Muscle layer of colon (tissue), 2 donors: ENCODE measurements around the gene CLBA1.

Experiments
- H3K27ac ChIP-seq: one replicate; pipeline ENCODE4 v1.7.0; 2013; ENCODE audit warnings: low read depth, mild to moderate bottlenecking, low read length, moderate library complexity
- H3K27me3 ChIP-seq, 2 donors: one replicate each; pipeline ENCODE4 v1.7.0; 2013; ENCODE audit warnings: low read length in 2 of 2, mild to moderate bottlenecking in 2 of 2; ENCODE audit not compliant: insufficient read depth in 2 of 2, control insufficient read depth in 1 of 2
- H3K36me3 ChIP-seq: one replicate; pipeline ENCODE4 v1.7.0; 2013; ENCODE audit warnings: mild to moderate bottlenecking, low read length; ENCODE audit not compliant: insufficient read depth
- H3K4me1 ChIP-seq: one replicate; pipeline ENCODE4 v1.7.0; 2013; ENCODE audit warnings: mild to moderate bottlenecking, low read length; ENCODE audit not compliant: insufficient read depth
- H3K4me3 ChIP-seq, 2 donors: one replicate each; pipeline ENCODE4 v1.7.0; 2013; ENCODE audit warnings: low read length in 2 of 2, low read depth in 1 of 2, mild to moderate bottlenecking in 1 of 2, moderate library complexity in 1 of 2
- H3K9ac ChIP-seq: one replicate; pipeline ENCODE4 v1.7.0; 2013; ENCODE audit warnings: low read length
- H3K9me3 ChIP-seq: one replicate; pipeline ENCODE4 v1.7.0; 2013; ENCODE audit warnings: mild to moderate bottlenecking, low read length
- donor health status: abdominal sarcoma.
- donor health status: Adenocarcinoma of cecum.

The CLBA1 gene

DNA sequence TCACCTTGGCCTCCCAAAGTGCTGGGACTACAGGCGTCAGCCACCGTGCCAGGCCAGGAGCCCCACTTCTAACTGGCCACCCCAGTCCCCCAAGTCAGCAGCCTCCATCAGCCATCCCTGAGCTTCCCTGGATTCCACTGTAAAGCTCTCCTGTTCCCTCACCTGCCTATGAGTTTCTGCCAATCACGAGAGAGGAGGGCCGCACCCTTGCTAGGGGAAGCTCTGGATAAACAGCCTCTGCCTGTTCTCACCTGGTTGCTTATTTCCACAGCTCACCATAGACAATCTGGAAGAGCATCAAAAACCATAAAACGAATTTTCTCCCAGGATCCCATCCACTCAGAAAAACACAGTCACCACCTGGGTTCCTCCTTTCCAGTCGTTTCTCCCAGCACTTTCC lies 30.3 kb downstream of the CLBA1 start:
- no peak overlapping the region for H3K27ac ChIP-seq
- H3K4me1 ChIP-seq = peaks cover 27% of the 10 kb centered on the region
- H3K27me3 ChIP-seq = no peaks in the 10 kb centered on the region
- H3K9me3 ChIP-seq = no peaks in the 10 kb centered on the region
- H3K4me3 ChIP-seq = no peak overlapping the region
- no peaks in the 10 kb centered on the region for H3K36me3 ChIP-seq
- no peak overlapping the region for H3K9ac ChIP-seq

DNA sequence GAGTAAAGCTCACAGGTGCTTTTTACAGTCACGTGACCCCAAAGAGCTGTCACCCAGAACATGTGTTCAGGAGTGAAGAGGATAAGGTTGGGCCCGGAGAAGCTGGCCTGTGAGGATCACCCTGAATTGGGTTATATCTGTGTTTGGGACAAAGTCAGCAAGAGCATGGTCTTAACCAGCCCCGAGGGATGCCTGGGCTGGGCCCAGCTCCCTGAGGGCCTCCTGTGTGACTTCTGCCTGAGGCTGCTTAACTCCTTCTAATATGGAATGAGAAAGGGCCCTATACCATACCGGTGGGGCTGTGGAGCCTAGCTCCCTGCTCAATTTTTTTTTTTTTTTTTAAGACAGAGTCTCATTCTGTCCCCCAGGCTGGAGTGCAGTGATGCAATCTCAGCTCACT lies 32.8 kb downstream of the CLBA1 start:
- no peaks in the 10 kb centered on the region for H3K9me3 ChIP-seq
- H3K27me3 ChIP-seq = no peaks in the 10 kb centered on the region
- no peaks in the 10 kb centered on the region for H3K36me3 ChIP-seq
- no peak overlapping the region for H3K9ac ChIP-seq
- peaks cover 23% of the 10 kb centered on the region for H3K4me1 ChIP-seq
- H3K27ac ChIP-seq = no peak overlapping the region
- no peak overlapping the region for H3K4me3 ChIP-seq

DNA sequence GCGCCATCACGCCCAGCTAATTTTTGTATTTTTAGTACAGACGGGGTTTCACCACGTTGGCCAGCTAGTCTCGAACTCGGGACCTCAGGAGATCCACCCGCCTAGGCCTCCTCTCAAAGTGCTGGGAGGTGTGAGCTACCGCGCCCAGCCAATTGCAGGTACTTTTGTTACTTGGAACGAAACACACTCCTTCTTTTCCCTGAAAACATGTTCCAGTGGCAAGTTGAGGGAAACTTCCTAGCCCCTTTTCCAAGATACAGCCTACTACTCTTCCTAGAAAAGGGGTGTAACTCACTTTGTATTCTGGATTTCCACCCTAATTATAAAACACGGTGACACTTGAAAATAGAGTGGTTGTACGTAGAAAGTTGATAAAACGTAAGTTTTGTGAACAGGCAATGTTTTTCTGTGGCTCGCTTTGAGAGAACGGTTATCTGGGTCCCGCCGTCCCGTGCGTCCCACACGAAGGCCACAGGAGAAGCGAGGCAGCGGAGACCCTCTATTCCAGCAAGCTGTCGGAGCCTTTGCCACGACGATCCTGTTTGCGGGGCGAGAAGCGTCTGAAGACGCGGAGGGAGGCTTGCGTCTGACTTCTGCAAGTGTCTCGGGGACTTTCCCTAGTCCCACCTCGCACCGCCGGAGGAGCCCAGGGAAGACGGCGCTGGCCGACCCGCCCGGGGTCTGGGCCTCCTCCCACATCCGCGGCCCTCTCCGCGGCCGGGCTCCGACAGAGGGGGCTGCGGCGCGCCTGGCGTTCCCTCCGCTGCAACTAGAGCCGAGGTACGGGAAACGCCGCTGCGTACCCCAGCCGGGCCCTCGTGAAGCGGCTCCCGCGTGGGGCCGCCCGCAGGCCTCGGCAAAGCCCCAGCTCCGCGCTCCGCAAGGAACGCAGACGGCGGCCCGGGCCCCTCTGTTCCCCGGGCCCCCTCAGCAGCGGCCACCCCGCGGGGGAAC lies 34.5 kb downstream of the CLBA1 start:
- Histone ChIP-seq H3K36me3 (no peaks in the 10 kb centered on the region), H3K4me3 (peak overlapping the region; percentile 66 to 75), H3K27me3 (no peaks in the 10 kb centered on the region), H3K4me1 (peaks cover 23% of the 10 kb centered on the region), H3K9me3 (no peaks in the 10 kb centered on the region), H3K9ac (peak overlapping the region; percentile 68), H3K27ac (peak overlapping the region; percentile 49)

DNA sequence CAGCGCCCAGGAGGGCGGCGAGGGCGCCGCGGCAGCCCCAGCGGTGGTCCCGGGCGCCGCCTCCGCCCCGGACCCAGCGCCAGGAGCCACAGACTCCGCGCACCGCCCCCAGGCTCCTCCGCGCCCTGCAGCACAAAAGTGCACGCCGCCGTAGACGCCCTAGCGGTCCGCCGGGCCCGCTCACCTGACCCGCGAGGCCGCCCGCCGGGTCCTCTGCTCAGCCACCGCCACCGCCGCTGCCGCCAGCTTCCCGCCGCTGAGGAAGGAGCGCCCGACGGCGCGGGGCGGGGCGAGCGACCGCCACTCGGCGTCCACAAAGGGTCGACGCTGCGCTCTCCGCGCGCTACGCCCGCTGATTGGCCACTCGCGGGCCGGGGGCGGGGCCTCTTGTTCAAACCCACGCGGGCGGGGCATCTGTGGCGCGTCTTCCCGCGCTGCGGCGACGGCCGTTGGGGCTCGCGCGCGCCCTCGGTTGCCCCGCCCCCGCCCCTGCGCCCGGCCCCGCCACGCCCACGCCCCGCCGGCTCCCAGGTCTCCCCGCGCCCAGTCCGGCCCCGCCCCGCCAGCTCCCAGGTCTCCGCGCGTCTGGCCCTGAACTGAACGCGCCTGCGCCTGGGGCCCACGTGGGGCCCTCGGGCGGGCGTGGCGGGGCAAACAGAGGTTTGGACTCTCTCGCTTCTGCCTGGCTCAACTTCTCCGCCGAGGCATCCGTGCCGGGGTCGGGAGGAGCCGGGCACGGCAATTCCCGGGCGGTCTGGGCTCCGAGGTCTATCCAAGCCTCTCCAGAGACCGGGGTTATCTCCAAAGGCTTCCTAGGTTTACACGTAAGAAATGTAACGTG lies 35.4 kb downstream of the CLBA1 start, which contains the start of gene CDCA4:
CDCA4 (minus strand) TSS at position 269 of the 841 bp plus-strand sequence. CDS start 9,154 bp downstream, outside the sequence.
- Histone ChIP-seq H3K9ac (peak within 1 kb of the TSS; percentile 85), H3K27ac (peak within 1 kb of the TSS; percentile 94), H3K36me3 (no peaks in the 10 kb centered on the region), H3K4me3 (peak within 1 kb of the TSS; percentile 75 to 92), H3K9me3 (no peaks in the 10 kb centered on the region), H3K4me1 (peaks cover 23% of the 10 kb centered on the region), H3K27me3 (no peaks in the 10 kb centered on the region)

DNA sequence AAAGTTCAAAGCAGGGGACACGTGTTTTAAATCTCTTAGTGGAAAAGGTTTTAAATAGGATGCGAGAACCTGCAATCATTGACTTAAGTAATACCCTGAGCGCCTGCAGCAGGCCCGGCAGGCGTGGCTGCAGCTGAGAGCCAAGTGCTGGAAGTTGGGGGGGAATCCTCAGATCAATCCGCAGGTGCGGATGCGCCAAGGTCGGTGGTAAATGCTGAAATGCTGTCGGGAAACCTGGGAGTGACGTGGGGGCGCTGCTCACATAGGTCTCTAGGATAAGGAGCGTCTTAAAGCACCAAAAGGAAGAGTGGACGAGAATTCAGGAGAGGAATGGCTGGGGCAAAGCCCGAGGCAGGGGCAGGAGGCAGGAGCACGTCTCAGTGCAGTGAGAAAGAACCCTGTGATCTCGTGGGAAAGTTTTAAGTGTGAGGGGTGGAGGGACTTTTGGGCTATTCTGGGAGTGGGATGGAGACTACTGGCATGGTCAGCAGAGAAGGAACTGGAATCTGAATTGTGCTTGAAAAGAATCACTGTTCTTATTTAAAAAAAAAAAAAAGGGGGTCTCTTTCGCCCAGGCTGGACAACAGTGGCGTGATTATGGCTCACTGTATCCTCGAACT lies 36.2 kb downstream of the CLBA1 start:
- peak overlapping the region; percentile 62 to 92 for H3K4me3 ChIP-seq
- no peaks in the 10 kb centered on the region for H3K36me3 ChIP-seq
- H3K27ac ChIP-seq = peak overlapping the region; percentile 94
- H3K27me3 ChIP-seq = no peaks in the 10 kb centered on the region
- peak overlapping the region; percentile 85 for H3K9ac ChIP-seq
- H3K4me1 ChIP-seq = peaks cover 23% of the 10 kb centered on the region
- H3K9me3 ChIP-seq = no peaks in the 10 kb centered on the region

DNA sequence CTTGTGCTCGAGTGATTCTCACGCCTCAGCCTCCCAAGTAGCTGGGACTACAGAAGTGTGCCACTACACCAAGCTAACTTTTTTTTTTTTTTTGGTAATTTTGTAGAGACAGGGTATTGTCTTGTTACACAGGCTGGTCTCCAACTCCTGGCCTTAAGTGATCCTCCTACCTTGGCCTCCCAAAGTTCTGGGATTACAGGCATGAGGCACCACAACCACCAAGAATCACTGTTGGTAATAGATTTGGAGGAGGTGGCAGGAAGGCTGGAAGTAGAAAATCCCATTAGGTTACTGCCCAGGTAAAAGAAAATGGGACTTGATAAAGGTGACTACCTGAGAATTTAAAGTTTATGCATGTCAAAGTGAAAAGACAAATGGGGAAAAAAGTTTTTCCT lies 36.7 kb downstream of the CLBA1 start:
- no peak overlapping the region for H3K27ac ChIP-seq
- H3K27me3 ChIP-seq = no peaks in the 10 kb centered on the region
- H3K9me3 ChIP-seq = no peaks in the 10 kb centered on the region
- no peak overlapping the region for H3K4me3 ChIP-seq
- H3K4me1 ChIP-seq = peaks cover 23% of the 10 kb centered on the region
- H3K9ac ChIP-seq = no peak overlapping the region
- H3K36me3 ChIP-seq = no peaks in the 10 kb centered on the region

DNA sequence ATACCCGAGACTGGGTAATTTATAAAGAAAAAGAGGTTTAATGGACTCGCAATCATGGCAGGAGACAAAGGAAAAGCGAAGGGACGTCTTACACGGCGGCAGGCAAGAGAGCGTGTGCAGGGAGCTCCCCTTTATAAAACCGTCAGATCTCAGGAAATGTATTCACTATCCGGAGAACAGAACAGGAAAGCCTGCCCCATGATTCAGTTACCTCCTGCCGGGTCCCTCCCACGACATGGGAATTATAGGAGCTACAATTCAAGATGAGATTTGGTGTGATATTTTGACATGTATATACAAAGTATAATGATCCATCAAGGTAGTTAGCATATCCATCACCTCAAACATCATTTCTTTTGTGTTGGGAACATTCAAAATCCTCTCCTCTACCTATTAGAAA lies 37.6 kb downstream of the CLBA1 start:
- Histone ChIP-seq H3K4me3 (no peak overlapping the region), H3K9ac (no peak overlapping the region), H3K27me3 (no peaks in the 10 kb centered on the region), H3K4me1 (peaks cover 23% of the 10 kb centered on the region), H3K9me3 (no peaks in the 10 kb centered on the region), H3K27ac (no peak overlapping the region), H3K36me3 (no peaks in the 10 kb centered on the region)

DNA sequence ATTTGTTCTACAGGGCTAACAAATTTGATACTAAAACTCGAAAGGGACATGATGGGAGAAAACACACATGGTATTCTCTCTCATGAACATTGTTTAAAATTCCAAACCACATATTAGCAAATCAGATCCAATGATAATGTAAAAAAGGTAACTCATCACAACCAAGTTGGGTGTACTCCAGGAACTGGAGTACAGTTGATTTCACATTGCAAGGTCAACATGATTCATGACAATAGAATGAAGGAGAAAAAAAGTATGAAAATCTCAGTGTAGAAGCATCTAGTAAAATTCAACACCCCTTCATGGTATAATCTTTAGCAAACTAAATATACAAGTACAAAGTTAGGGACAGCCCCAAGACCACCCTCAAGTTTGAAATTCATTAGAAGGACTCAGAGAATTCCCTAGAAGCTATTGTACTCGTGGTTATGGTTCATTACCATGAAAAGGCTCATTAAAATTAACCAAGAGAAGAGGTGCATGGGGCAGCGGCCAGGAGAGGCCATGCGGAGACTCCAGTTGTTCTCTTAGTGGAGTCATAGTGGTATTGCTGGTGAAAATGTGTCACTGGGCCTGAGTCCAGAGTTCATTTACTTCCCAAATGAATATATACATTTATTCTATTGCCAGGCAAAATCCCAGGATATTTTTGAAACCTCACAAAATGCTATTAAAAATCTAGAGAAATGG lies 38.3 kb downstream of the CLBA1 start:
- Histone ChIP-seq H3K9me3 (no peaks in the 10 kb centered on the region), H3K27ac (no peak overlapping the region), H3K36me3 (no peaks in the 10 kb centered on the region), H3K4me1 (peaks cover 22% of the 10 kb centered on the region), H3K4me3 (no peak overlapping the region), H3K27me3 (no peaks in the 10 kb centered on the region), H3K9ac (no peak overlapping the region)

DNA sequence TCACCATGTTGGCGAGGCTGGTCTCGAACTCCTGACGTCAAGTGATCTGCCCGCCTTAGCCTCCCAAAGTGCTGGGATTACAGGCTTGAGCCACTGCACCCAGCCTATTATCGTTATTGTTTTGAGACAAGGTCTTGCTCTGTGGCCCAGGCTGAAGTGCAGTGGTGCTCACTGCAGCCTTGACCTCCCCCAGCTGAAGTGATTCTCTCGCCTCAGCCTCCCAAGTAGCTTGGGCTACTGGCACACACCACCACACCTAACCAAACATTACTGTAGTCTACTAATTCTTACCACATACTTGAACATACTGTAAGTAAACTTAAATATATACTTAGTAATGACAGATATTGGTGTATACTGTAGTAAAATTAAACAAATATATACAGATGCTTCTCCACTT lies 39.8 kb downstream of the CLBA1 start:
- Histone ChIP-seq H3K27me3 (no peaks in the 10 kb centered on the region), H3K4me3 (no peak overlapping the region), H3K9me3 (no peaks in the 10 kb centered on the region), H3K9ac (no peak overlapping the region), H3K36me3 (no peaks in the 10 kb centered on the region), H3K4me1 (peaks cover 10% of the 10 kb centered on the region), H3K27ac (no peak overlapping the region)

DNA sequence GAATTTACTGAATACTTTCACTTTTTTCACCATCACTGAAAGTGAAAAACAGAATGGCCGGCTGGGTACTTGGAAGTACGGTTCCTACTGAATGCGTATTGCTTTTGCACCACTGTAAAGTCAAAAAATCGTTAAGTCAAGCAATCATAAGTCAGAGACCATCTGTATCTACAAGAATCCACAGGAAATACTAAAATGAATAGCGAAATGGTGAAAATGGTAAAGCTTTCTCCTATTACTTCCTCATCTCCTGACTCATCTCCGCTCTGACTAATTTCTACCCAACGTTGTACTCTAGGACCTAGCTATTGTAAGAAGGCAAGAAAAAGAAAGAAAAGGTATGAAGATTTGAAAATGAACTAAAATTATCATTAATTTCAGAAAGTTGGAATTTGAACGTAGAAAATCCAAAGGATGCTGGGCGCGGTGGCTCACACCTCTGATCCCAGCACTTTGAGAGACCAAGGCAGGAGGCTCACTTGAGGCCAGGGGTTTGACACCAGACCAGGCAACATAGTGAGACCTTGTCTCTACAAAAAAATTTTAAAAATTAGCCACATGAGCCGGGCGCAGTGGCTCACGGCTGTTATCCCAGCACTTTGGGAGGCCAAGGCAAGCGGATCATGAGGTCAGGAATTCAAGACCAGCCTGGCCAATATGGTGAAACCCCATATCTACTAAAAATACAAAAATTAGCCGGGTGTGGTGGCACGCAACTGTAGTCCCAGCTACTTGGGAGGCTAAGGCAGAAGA lies 40.6 kb downstream of the CLBA1 start:
- Histone ChIP-seq H3K9me3 (no peaks in the 10 kb centered on the region), H3K4me1 (peaks cover 10% of the 10 kb centered on the region), H3K36me3 (no peaks in the 10 kb centered on the region), H3K9ac (no peak overlapping the region), H3K4me3 (no peak overlapping the region), H3K27ac (no peak overlapping the region), H3K27me3 (no peaks in the 10 kb centered on the region)
